ENCODE results near the gene ASB17. TPM values are rescaled to one million over a fixed set of nuclear protein-coding genes. Genes with fewer than 3 reads are reported as not detected.

ASB17 gene
- not detected for total RNA-seq

- ATAC-seq (ENCODE audit: insufficient number of reproducible peaks, low FRiP score, low read depth) = no peak
- no peak for TF ChIP-seq CTCF (IDR thresholded peaks at IDR 0.05)
- no peaks in the 10 kb centered on the region for H3K27me3 ChIP-seq (replicated peaks; ENCODE audit: insufficient read depth)
These were observed at the start of gene ASB17 for GRCh38 chr1:75932304-75932703. TSS of gene ASB17 (minus strand) at chr1:75932404. CDS start at chr1:75932291, 113 bp downstream.

GRCh38 chr1:75980972-75981897, 49.0 kb upstream of the ASB17 start:
- ATAC-seq (ENCODE audit: insufficient number of reproducible peaks, low FRiP score, low read depth) (no peak), DNase-seq (ENCODE audit: low spot score) (no peak)
- Histone ChIP-seq H3K27ac (no peak overlapping the region), H3K9me3 (peaks cover 7% of the 10 kb centered on the region), H3K36me3 (no peaks in the 10 kb centered on the region), H3K4me1 (ENCODE audit: control insufficient read depth in 1 of 2, low read depth in 2 of 2) (no peaks in the 10 kb centered on the region), H3K27me3 (replicated peaks; ENCODE audit: insufficient read depth) (no peaks in the 10 kb centered on the region), H3K4me3 (no peak overlapping the region)
- TF ChIP-seq CTCF (IDR thresholded peaks at IDR 0.05) = no peak

More at GRCh38 chr1:75932304-75932703, at the start of gene ASB17:
- Histone ChIP-seq H3K4me1 (ENCODE audit: control insufficient read depth in 1 of 2, low read depth in 2 of 2) (no peaks in the 10 kb centered on the region), H3K36me3 (no peaks in the 10 kb centered on the region), H3K27ac (no peak within 1 kb of the TSS), H3K9me3 (no peaks in the 10 kb centered on the region), H3K4me3 (no peak within 1 kb of the TSS)
- DNase-seq (ENCODE audit: low spot score) = no peak

- H3K27me3 ChIP-seq (replicated peaks; ENCODE audit: insufficient read depth) = no peaks in the 10 kb centered on the region
- H3K27ac ChIP-seq = no peak overlapping the region
- ATAC-seq (ENCODE audit: insufficient number of reproducible peaks, low FRiP score, low read depth) (no peak), DNase-seq (ENCODE audit: low spot score) (no peak)
- H3K4me3 ChIP-seq = no peak overlapping the region
- no peaks in the 10 kb centered on the region for H3K9me3 ChIP-seq
- no peak for TF ChIP-seq CTCF (IDR thresholded peaks at IDR 0.05)
- no peaks in the 10 kb centered on the region for H3K36me3 ChIP-seq
- no peaks in the 10 kb centered on the region for H3K4me1 ChIP-seq (ENCODE audit: control insufficient read depth in 1 of 2, low read depth in 2 of 2)
These were observed 38.4 kb upstream of the ASB17 start for GRCh38 chr1:75970631-75971030.

- no peak for ATAC-seq (ENCODE audit: insufficient number of reproducible peaks, low FRiP score, low read depth)
- no peak for TF ChIP-seq CTCF (IDR thresholded peaks at IDR 0.05)
- Histone ChIP-seq H3K36me3 (no peaks in the 10 kb centered on the region), H3K4me1 (ENCODE audit: control insufficient read depth in 1 of 2, low read depth in 2 of 2) (no peaks in the 10 kb centered on the region), H3K4me3 (no peak overlapping the region), H3K27ac (no peak overlapping the region), H3K27me3 (replicated peaks; ENCODE audit: insufficient read depth) (no peaks in the 10 kb centered on the region), H3K9me3 (no peaks in the 10 kb centered on the region)
- DNase-seq (ENCODE audit: low spot score) = no peak
These were observed 37.3 kb upstream of the ASB17 start for GRCh38 chr1:75969550-75969949.

GRCh38 chr1:75967719-75968118, 35.5 kb upstream of the ASB17 start:
- H3K4me3 ChIP-seq = no peak overlapping the region
- no peaks in the 10 kb centered on the region for H3K9me3 ChIP-seq
- no peak overlapping the region for H3K27ac ChIP-seq
- no peaks in the 10 kb centered on the region for H3K4me1 ChIP-seq (ENCODE audit: control insufficient read depth in 1 of 2, low read depth in 2 of 2)
- DNase-seq (ENCODE audit: low spot score) (no peak), ATAC-seq (ENCODE audit: insufficient number of reproducible peaks, low FRiP score, low read depth) (no peak)
- H3K36me3 ChIP-seq = no peaks in the 10 kb centered on the region
- no peaks in the 10 kb centered on the region for H3K27me3 ChIP-seq (replicated peaks; ENCODE audit: insufficient read depth)
- no peak for TF ChIP-seq CTCF (IDR thresholded peaks at IDR 0.05)

Measured in thoracic aorta (tissue), 2 donors.